CD4-positive, alpha-beta T cell treated with Interleukin-15 for 4 hours (primary cell): ENCODE measurements around the gene KRTAP25-1.

ENCODE experiments used
- DNase-seq: peaks from one replicate; pipeline ENCODE4 v3.0.0-alpha.2; 2020; ENCODE audit warnings: low spot score

The KRTAP25-1 gene

GRCh38 chr21:30248844-30249243 is 40.5 kb downstream of the KRTAP25-1 start:
- no peak for DNase-seq

DNA sequence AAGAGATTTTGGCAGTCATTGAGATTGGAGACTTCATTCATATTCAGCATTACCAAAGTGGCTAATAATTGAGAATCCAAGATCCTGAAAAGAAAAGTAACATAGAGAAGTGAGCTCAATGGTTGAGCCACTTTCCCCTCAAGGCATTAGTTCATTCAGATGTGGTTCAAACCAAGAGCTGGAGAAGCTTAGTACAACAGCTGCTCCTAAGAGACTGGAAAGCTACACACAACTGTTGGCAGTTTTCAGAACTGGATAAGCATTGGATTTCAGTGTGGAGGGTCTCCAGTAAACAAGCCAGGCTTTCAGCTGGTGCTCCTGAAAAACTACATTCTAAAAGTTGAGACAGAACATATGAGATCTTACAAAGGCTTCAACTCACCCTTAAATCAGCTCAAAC is 44.3 kb downstream of the KRTAP25-1 start:
- DNase-seq = no peak

- DNase-seq = no peak
Measured at GRCh38 chr21:30243691-30244090, 45.6 kb downstream of the KRTAP25-1 start.

GRCh38 chr21:30240661-30241060 is 48.7 kb downstream of the KRTAP25-1 start:
- DNase-seq = no peak
